SK-N-SH treated with all-trans-retinoic acid at 6 μM for 48 hours (cell line): ENCODE data around the gene NFKBIB.
"Not testable (repeated sequence)": the region's sequence is repeated elsewhere in the genome, so short reads cannot be mapped to it uniquely, and the experiment has no call there.

Experiments
- ATAC-seq: fragments of 200-7000 bp; cut with Tn5 transposase; 3 replicates; pipeline ENCODE4 v1.9.1; 2020; ENCODE audit warnings: mild to moderate bottlenecking, moderate library complexity
- ARNTL ChIP-seq: fragments of 450-650 bp; formaldehyde crosslinking; IDR thresholded peaks from 2 replicates; pipeline ENCODE4 v1.5.0; 2020; ENCODE audit warnings: low read depth, mild to moderate bottlenecking, moderate library complexity, borderline replicate concordance
- BACH2 ChIP-seq: fragments of 250-450 bp; sonication (Bioruptor Pico); IDR thresholded peaks from 2 replicates; pipeline ENCODE4 v1.9.0; 2021; ENCODE audit warnings: mild to moderate bottlenecking, borderline replicate concordance
- CREB5 ChIP-seq: fragments of 250-450 bp; sonication (Bioruptor Pico); IDR thresholded peaks from 2 replicates; pipeline ENCODE4 v1.5.1; 2020; ENCODE audit warnings: low read depth, mild to moderate bottlenecking, moderate library complexity
- CSDC2 ChIP-seq: fragments of 250-450 bp; sonication (Bioruptor Pico); IDR thresholded peaks from 2 replicates; pipeline ENCODE4 v1.5.0; 2020; ENCODE audit warnings: mild to moderate bottlenecking, moderate library complexity
- ESRRG ChIP-seq: fragments of 250-450 bp; sonication (Bioruptor Pico); IDR thresholded peaks from 2 replicates; pipeline ENCODE4 v1.6.1; 2021; ENCODE audit warnings: mild to moderate bottlenecking
- GLIS3 ChIP-seq: fragments of 250-450 bp; sonication (Bioruptor Pico); IDR thresholded peaks from 2 replicates; pipeline ENCODE4 v1.5.0; 2020; ENCODE audit warnings: mild to moderate bottlenecking, moderate library complexity
- ISL1 ChIP-seq: fragments of 250-450 bp; sonication (Bioruptor Pico); IDR thresholded peaks from 2 replicates; pipeline ENCODE4 v2.1.2; 2022; ENCODE audit warnings: mild to moderate bottlenecking, moderate library complexity
- OSR1 ChIP-seq: fragments of 250-450 bp; sonication (Bioruptor Pico); IDR thresholded peaks from 2 replicates; pipeline ENCODE4 v1.8.0; 2022; ENCODE audit warnings: moderate library complexity, mild to moderate bottlenecking, inconsistent platforms
- PATZ1 ChIP-seq: fragments of 250-450 bp; sonication (Bioruptor Pico); IDR thresholded peaks from 2 replicates; pipeline ENCODE4 v1.8.0; 2020; ENCODE audit warnings: mild to moderate bottlenecking, moderate library complexity, borderline replicate concordance
- PPARA ChIP-seq: fragments of 250-450 bp; sonication (Bioruptor Pico); IDR thresholded peaks from 2 replicates; pipeline ENCODE4 v1.5.0; 2020; ENCODE audit warnings: mild to moderate bottlenecking, borderline replicate concordance
- SNAI2 ChIP-seq: fragments of 250-450 bp; sonication (Bioruptor Pico); IDR thresholded peaks from 2 replicates; pipeline ENCODE4 v1.5.0; 2020; ENCODE audit warnings: mild to moderate bottlenecking, moderate library complexity
- TCF4 ChIP-seq: fragments of 250-450 bp; sonication (Bioruptor Pico); IDR thresholded peaks from 2 replicates; pipeline ENCODE4 v1.8.0; 2021; ENCODE audit warnings: mild to moderate bottlenecking, moderate library complexity, borderline replicate concordance
- TOX ChIP-seq: fragments of 250-450 bp; sonication (Bioruptor Pico); IDR thresholded peaks from 2 replicates; pipeline ENCODE4 v1.8.0; 2021; ENCODE audit warnings: mild to moderate bottlenecking, moderate library complexity, borderline replicate concordance
- TSHZ2 ChIP-seq: fragments of 250-450 bp; sonication (Bioruptor Pico); IDR thresholded peaks from 2 replicates; pipeline ENCODE4 v1.5.0; 2020; ENCODE audit warnings: mild to moderate bottlenecking, moderate library complexity
- ZC3H10 ChIP-seq: fragments of 250-450 bp; sonication (Bioruptor Pico); IDR thresholded peaks from 2 replicates; pipeline ENCODE4 v1.5.1; 2021; ENCODE audit warnings: mild to moderate bottlenecking, moderate library complexity
- ZFP30 ChIP-seq: fragments of 450-650 bp; formaldehyde crosslinking; IDR thresholded peaks from 2 replicates; pipeline ENCODE4 v1.5.0; 2022; ENCODE audit warnings: mild to moderate bottlenecking, moderate library complexity
- ZNF565 ChIP-seq: fragments of 450-650 bp; formaldehyde crosslinking; conservative IDR thresholded peaks from 2 replicates; pipeline ENCODE4 v1.5.0; 2020; ENCODE audit warnings: low read depth, mild to moderate bottlenecking, moderate library complexity
- ZNF70 ChIP-seq: fragments of 450-650 bp; formaldehyde crosslinking; IDR thresholded peaks from 2 replicates; pipeline ENCODE4 v1.5.0; 2020; ENCODE audit warnings: mild to moderate bottlenecking, moderate library complexity
- ZNF8 ChIP-seq: fragments of 450-650 bp; formaldehyde crosslinking; IDR thresholded peaks from 2 replicates; pipeline ENCODE4 v1.5.0; 2020; ENCODE audit warnings: mild to moderate bottlenecking, moderate library complexity
- TF ChIP-seq, protein P1 (sequence below): fragments of 250-450 bp; sonication (Bioruptor Pico); IDR thresholded peaks from 2 replicates; pipeline ENCODE4 v1.5.1; 2021; ENCODE audit warnings: mild to moderate bottlenecking, moderate library complexity
- TF ChIP-seq, protein P2 (sequence below): fragments of 250-450 bp; sonication (Bioruptor Pico); IDR thresholded peaks from 2 replicates; pipeline ENCODE4 v1.8.0; 2021; ENCODE audit warnings: low read depth, mild to moderate bottlenecking, moderate library complexity, borderline replicate concordance

Gene NFKBIB

DNA sequence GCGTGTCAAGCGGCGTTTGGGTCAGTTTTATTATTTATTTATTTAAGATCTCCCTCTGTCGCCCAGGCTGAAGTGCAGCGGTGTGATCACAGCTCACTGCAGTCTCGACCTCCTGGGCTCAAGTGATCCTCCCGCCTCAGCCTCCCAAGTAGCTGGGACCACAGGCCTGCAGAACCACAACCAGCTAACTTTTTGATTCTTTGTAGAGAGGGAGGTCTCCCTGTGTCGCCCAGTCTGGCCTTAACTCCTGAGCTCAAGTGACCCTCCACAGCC, 31.7 kb downstream of the NFKBIB start:
- ATAC-seq: no peak
- no peak for TF ChIP-seq ZC3H10 (CRISPR knock-in tag)

DNA sequence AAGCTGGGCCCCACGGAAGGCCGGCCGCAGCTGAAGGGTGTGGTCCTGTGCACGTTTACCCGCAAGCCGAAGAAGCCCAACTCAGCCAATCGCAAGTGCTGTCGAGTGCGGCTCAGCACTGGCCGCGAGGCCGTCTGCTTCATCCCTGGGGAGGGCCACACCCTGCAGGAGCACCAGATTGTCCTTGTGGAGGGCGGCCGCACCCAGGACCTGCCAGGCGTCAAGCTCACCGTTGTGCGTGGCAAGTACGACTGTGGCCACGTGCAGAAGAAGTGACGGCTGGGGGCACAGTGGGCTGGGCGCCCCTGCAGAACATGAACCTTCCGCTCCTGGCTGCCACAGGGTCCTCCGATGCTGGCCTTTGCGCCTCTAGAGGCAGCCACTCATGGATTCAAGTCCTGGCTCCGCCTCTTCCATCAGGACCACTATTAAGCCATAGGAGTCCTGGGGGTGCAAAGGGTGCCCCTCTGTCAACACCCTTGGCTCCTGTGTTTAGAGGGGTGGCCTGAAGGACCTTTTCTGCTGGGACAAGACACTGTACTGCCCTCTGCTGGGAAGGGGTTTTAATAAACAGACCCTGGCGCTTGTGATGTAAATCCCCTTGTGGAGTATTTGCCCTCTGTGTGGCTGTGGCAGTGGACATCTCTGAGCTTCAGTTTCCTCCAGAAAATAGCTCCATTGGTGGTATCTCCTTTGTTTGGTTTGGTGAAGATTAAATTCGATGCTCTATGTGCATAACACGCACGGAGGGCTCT, 32.8 kb downstream of the NFKBIB start:
- ATAC-seq: no peak
- TF ChIP-seq ZNF8 (CRISPR knock-in tag): no peak
- no peak for TF ChIP-seq ARNTL (CRISPR knock-in tag)
- TF ChIP-seq ZC3H10 (CRISPR knock-in tag): no peak
- TF ChIP-seq TCF4 (CRISPR knock-in tag): no peak
- no peak for TF ChIP-seq PATZ1
- no peak for TF ChIP-seq OSR1 (CRISPR knock-in tag)
- TF ChIP-seq BACH2: no peak
- TF ChIP-seq TOX (CRISPR knock-in tag): no peak
- TF ChIP-seq ESRRG: no peak
- no peak for TF ChIP-seq ZFP30
- no peak for TF ChIP-seq CSDC2 (CRISPR knock-in tag)
- TF ChIP-seq TSHZ2 (CRISPR knock-in tag): no peak
- no peak for TF ChIP-seq PPARA (CRISPR knock-in tag)

- no peak for ATAC-seq
- TF ChIP-seq TCF4 (CRISPR knock-in tag): no peak
- TF ChIP-seq ISL1: no peak
- TF ChIP-seq ZNF565 (CRISPR knock-in tag): no peak
- TF ChIP-seq CSDC2 (CRISPR knock-in tag): no peak
- no peak for TF ChIP-seq BACH2
- TF ChIP-seq PPARA (CRISPR knock-in tag): no peak
- no peak for TF ChIP-seq TOX (CRISPR knock-in tag)
- TF ChIP-seq ZNF70 (CRISPR knock-in tag): no peak
Observed at GRCh38 chr19:38933544-38933943, 33.8 kb downstream of the NFKBIB start.

DNA sequence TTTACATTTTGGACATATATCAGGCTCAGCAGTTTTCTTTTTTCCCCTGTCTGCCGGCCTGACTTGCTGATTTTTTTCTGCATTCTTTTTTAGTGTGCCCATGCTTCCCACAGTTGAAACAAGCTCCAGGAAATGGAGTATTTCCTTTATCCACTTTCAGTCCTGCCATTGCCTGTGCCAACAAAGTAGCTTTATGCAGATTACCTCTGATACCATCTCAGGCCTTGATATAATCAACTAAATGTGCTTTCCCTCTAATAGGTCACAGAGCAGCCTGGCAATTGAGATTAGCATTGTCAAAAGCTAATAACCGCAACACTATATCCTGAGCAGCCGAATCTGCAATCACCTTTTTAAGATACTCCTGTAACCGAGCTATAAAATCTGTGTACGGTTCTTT, 40.2 kb downstream of the NFKBIB start:
- no peak for ATAC-seq

GRCh38 chr19:38941466-38941865, 41.7 kb downstream of the NFKBIB start:
- not testable (repeated sequence) for ATAC-seq

More for the DNA sequence above, 40.2 kb downstream of the NFKBIB start:
- TF ChIP-seq PATZ1 (no peak), TCF4 (CRISPR knock-in tag) (peak; percentile 64; the same call in 1 of the 2 replicates)

GRCh38 chr19:38941979-38942378, 42.2 kb downstream of the NFKBIB start:
- ATAC-seq: no peak; the same call in 2 of the 3 replicates
- no peak for TF ChIP-seq SNAI2 (CRISPR knock-in tag)
- no peak for TF ChIP-seq ZFP30
- TF ChIP-seq ZNF70 (CRISPR knock-in tag): no peak
- TF ChIP-seq ZC3H10 (CRISPR knock-in tag): no peak
- TF ChIP-seq ESRRG: no peak
- TF ChIP-seq GLIS3 (CRISPR knock-in tag): no peak
- TF ChIP-seq, protein P1, sequence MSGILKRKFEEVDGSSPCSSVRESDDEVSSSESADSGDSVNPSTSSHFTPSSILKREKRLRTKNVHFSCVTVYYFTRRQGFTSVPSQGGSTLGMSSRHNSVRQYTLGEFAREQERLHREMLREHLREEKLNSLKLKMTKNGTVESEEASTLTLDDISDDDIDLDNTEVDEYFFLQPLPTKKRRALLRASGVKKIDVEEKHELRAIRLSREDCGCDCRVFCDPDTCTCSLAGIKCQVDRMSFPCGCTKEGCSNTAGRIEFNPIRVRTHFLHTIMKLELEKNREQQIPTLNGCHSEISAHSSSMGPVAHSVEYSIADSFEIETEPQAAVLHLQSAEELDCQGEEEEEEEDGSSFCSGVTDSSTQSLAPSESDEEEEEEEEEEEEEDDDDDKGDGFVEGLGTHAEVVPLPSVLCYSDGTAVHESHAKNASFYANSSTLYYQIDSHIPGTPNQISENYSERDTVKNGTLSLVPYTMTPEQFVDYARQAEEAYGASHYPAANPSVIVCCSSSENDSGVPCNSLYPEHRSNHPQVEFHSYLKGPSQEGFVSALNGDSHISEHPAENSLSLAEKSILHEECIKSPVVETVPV (CRISPR knock-in tag): no peak
- no peak for TF ChIP-seq CSDC2 (CRISPR knock-in tag)
- TF ChIP-seq, protein P2, sequence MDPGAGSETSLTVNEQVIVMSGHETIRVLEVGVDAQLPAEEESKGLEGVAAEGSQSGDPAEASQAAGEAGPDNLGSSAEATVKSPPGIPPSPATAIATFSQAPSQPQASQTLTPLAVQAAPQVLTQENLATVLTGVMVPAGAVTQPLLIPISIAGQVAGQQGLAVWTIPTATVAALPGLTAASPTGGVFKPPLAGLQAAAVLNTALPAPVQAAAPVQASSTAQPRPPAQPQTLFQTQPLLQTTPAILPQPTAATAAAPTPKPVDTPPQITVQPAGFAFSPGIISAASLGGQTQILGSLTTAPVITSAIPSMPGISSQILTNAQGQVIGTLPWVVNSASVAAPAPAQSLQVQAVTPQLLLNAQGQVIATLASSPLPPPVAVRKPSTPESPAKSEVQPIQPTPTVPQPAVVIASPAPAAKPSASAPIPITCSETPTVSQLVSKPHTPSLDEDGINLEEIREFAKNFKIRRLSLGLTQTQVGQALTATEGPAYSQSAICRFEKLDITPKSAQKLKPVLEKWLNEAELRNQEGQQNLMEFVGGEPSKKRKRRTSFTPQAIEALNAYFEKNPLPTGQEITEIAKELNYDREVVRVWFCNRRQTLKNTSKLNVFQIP (CRISPR knock-in tag): no peak
- TF ChIP-seq ZNF565 (CRISPR knock-in tag): no peak
- TF ChIP-seq CREB5 (CRISPR knock-in tag): no peak
